GM23248 (cell line): ENCODE measurements around the gene NEXN. TPM values are rescaled to one million over a fixed set of nuclear protein-coding genes. Genes with fewer than 3 reads are reported as not detected.

Experiments
- DNase-seq: peaks from one replicate; pipeline ENCODE4 v3.0.0-alpha.2; 2015
- H2AFZ ChIP-seq: fragments of 200-600 bp; sonication (generic); 2 replicates; pipeline ENCODE4 v1.6.1; 2016; ENCODE audit warnings: antibody characterized with exemption
- H3F3A ChIP-seq: fragments of 200-600 bp; sonication (generic); 2 replicates; pipeline ENCODE4 v1.6.1; 2016; ENCODE audit warnings: mild to moderate bottlenecking, antibody characterized with exemption, mixed run types; ENCODE audit not compliant: insufficient read depth
- H3K27ac ChIP-seq: fragments of 200-600 bp; sonication (generic); 2 replicates; pipeline ENCODE4 v1.5.1; 2016; ENCODE audit warnings: mild to moderate bottlenecking
- H3K27me3 ChIP-seq: fragments of 200-600 bp; sonication (generic); replicated peaks from 2 replicates; pipeline ENCODE4 v1.6.1; 2016; ENCODE audit warnings: mild to moderate bottlenecking; ENCODE audit not compliant: insufficient read depth
- H3K36me3 ChIP-seq: fragments of 200-600 bp; sonication (generic); 2 replicates; pipeline ENCODE4 v1.6.1; 2016; ENCODE audit warnings: low read depth, mild to moderate bottlenecking
- H3K4me1 ChIP-seq: fragments of 200-600 bp; sonication (generic); 2 replicates; pipeline ENCODE4 v1.6.1; 2016; ENCODE audit warnings: mild to moderate bottlenecking; ENCODE audit not compliant: insufficient read depth
- H3K4me2 ChIP-seq: fragments of 200-600 bp; sonication (generic); one replicate; pipeline ENCODE4 v1.6.1; 2016; ENCODE audit warnings: mild to moderate bottlenecking; ENCODE audit not compliant: unreplicated experiment
- H3K4me3 ChIP-seq: fragments of 200-600 bp; sonication (generic); 2 replicates; pipeline ENCODE4 v1.5.1; 2016; ENCODE audit warnings: mild to moderate bottlenecking
- H3K79me2 ChIP-seq: fragments of 200-600 bp; sonication (generic); 2 replicates; pipeline ENCODE4 v1.6.1; 2016; ENCODE audit warnings: mild to moderate bottlenecking; ENCODE audit not compliant: insufficient read depth
- H3K9ac ChIP-seq: fragments of 200-600 bp; sonication (generic); 2 replicates; pipeline ENCODE4 v1.6.1; 2016; ENCODE audit warnings: mild to moderate bottlenecking
- H3K9me2 ChIP-seq: fragments of 200-600 bp; sonication (generic); 2 replicates; pipeline ENCODE4 v1.6.1; 2016; ENCODE audit warnings: mixed run types, mild to moderate bottlenecking, moderate library complexity; ENCODE audit not compliant: insufficient read depth
- H3K9me3 ChIP-seq: fragments of 200-600 bp; sonication (generic); one replicate; pipeline ENCODE4 v1.6.1; 2017; ENCODE audit warnings: low read depth
- H4K20me1 ChIP-seq: fragments of 200-600 bp; sonication (generic); 2 replicates; pipeline ENCODE4 v1.6.0; 2016; ENCODE audit not compliant: insufficient read depth
- EZH2 ChIP-seq: fragments of 200-600 bp; sonication (generic); IDR thresholded peaks from 2 replicates; pipeline ENCODE4 v1.6.1; 2018; ENCODE audit warnings: antibody characterized with exemption, mild to moderate bottlenecking; ENCODE audit not compliant: insufficient read depth, poor library complexity, severe bottlenecking
- EZH2phosphoT487 ChIP-seq: fragments of 200-600 bp; sonication (generic); IDR thresholded peaks from 2 replicates; pipeline ENCODE4 v1.6.1; 2018; ENCODE audit warnings: antibody characterized with exemption, moderate library complexity, mild to moderate bottlenecking, low read depth; ENCODE audit not compliant: insufficient read depth
- WGBS, 2 experiments: methylation state at CpG; one replicate each; pipeline ENCODE4 v1.1.6; 2015 to 2017; ENCODE audit warnings: low lambda C conversion rate in 2 of 2, low coverage in 1 of 2; ENCODE audit errors: missing lambda C conversion rate in 2 of 2; 5-methylcytosine and 5-hydroxymethylcytosine counted together
- in situ Hi-C: fragments of 300-500 bp; cut with MboI; formaldehyde crosslinking; loops from 2 replicates; pipeline ENCODE4 v1.15.0; 2020
- polyA plus RNA-seq: library from polyadenylated mRNA; unstranded; fragments of >200 nt; fragmentation: Nextera tagmentation; extraction: Ambion mirVana; gene quantifications from 2 replicates; pipeline ENCODE4 v1.2.1, GENCODE V29; 2016
- total RNA-seq: library from RNA; depleted of rRNA; stranded (reverse); fragments of >200 nt; shearing (Covaris generic); gene quantifications from 2 replicates; pipeline ENCODE4 v1.2.3, GENCODE V29; 2014

Gene NEXN
- total and polyA plus RNA-seq, 2 experiments from 2014 or later: 17.2 to 70.4 TPM

GRCh38 chr1:77954521-77954920 is 66.1 kb downstream of the NEXN start:
- Histone ChIP-seq H3K9me3 (no peaks in the 10 kb centered on the region), H4K20me1 (no peaks in the 10 kb centered on the region), H3K4me2 (no peak overlapping the region), H3K27ac (no peak overlapping the region), H3K36me3 (peaks cover 93% of the 10 kb centered on the region), H3F3A (peaks cover 76% of the 10 kb centered on the region), H2AFZ (no peak overlapping the region), H3K79me2 (peaks cover 100% of the 10 kb centered on the region), H3K4me3 (no peak overlapping the region), H3K9ac (no peak overlapping the region), H3K27me3 (no peaks in the 10 kb centered on the region), H3K4me1 (peaks cover 12% of the 10 kb centered on the region), H3K9me2 (no peaks in the 10 kb centered on the region)
- WGBS, 2 experiments: 95 to 98% methylated on average over 2 of the region's 2 CpGs
- no peak for TF ChIP-seq EZH2phosphoT487
- TF ChIP-seq EZH2: no peak
- DNase-seq: peak; percentile 50
- in situ Hi-C loops: no loop called here

- Histone ChIP-seq H3K79me2 (peaks cover 100% of the 10 kb centered on the region), H3K27ac (no peak overlapping the region), H3F3A (peaks cover 65% of the 10 kb centered on the region), H2AFZ (no peak overlapping the region), H3K36me3 (peaks cover 93% of the 10 kb centered on the region), H3K4me3 (no peak overlapping the region), H3K9me2 (no peaks in the 10 kb centered on the region), H3K9me3 (no peaks in the 10 kb centered on the region), H3K4me2 (no peak overlapping the region), H3K27me3 (no peaks in the 10 kb centered on the region), H3K4me1 (peaks cover 12% of the 10 kb centered on the region), H4K20me1 (no peaks in the 10 kb centered on the region), H3K9ac (no peak overlapping the region)
- TF ChIP-seq EZH2phosphoT487 (no peak), EZH2 (no peak)
- no peak for DNase-seq
- WGBS, 2 experiments: 86 to 89% methylated on average over 3 of the region's 3 CpGs
- in situ Hi-C loops: no loop called here
These were observed 67.3 kb downstream of the NEXN start for GRCh38 chr1:77955709-77956108.

GRCh38 chr1:77956464-77956863 is 68.0 kb downstream of the NEXN start:
- DNase-seq: no peak
- Histone ChIP-seq H2AFZ (no peak overlapping the region), H3K4me2 (no peak overlapping the region), H3K79me2 (peaks cover 100% of the 10 kb centered on the region), H3K4me3 (no peak overlapping the region), H3K27me3 (no peaks in the 10 kb centered on the region), H3K27ac (no peak overlapping the region), H3F3A (peaks cover 65% of the 10 kb centered on the region), H3K36me3 (peaks cover 93% of the 10 kb centered on the region), H3K9me3 (no peaks in the 10 kb centered on the region), H3K4me1 (peaks cover 12% of the 10 kb centered on the region), H3K9me2 (no peaks in the 10 kb centered on the region), H4K20me1 (no peaks in the 10 kb centered on the region), H3K9ac (no peak overlapping the region)
- TF ChIP-seq EZH2phosphoT487 (no peak), EZH2 (no peak)
- 98 to 100% methylated on average over 3 of the region's 3 CpGs for WGBS, 2 experiments
- in situ Hi-C loops: no loop called here

GRCh38 chr1:77958391-77958790 is 70.0 kb downstream of the NEXN start:
- Histone ChIP-seq H3K27ac (no peak overlapping the region), H3K9ac (no peak overlapping the region), H3K9me3 (no peaks in the 10 kb centered on the region), H3K36me3 (peaks cover 96% of the 10 kb centered on the region), H3F3A (peaks cover 72% of the 10 kb centered on the region), H3K4me3 (no peak overlapping the region), H3K79me2 (peaks cover 100% of the 10 kb centered on the region), H3K27me3 (no peaks in the 10 kb centered on the region), H2AFZ (no peak overlapping the region), H4K20me1 (no peaks in the 10 kb centered on the region), H3K4me1 (peaks cover 12% of the 10 kb centered on the region), H3K9me2 (no peaks in the 10 kb centered on the region), H3K4me2 (no peak overlapping the region)
- in situ Hi-C loops: no loop called here
- no peak for TF ChIP-seq EZH2phosphoT487
- TF ChIP-seq EZH2: no peak
- DNase-seq: no peak

- Histone ChIP-seq H3K27me3 (no peaks in the 10 kb centered on the region), H3K4me2 (no peak overlapping the region), H3K79me2 (peaks cover 100% of the 10 kb centered on the region), H3K9me2 (no peaks in the 10 kb centered on the region), H3K9ac (no peak overlapping the region), H3F3A (peaks cover 68% of the 10 kb centered on the region), H3K27ac (no peak overlapping the region), H3K36me3 (peaks cover 96% of the 10 kb centered on the region), H2AFZ (no peak overlapping the region), H3K4me1 (peaks cover 12% of the 10 kb centered on the region), H3K9me3 (no peaks in the 10 kb centered on the region), H3K4me3 (no peak overlapping the region), H4K20me1 (no peaks in the 10 kb centered on the region)
- in situ Hi-C loops: no loop called here
- 96 to 98% methylated on average over 2 of the region's 2 CpGs for WGBS, 2 experiments
- no peak for DNase-seq
- TF ChIP-seq EZH2 (no peak), EZH2phosphoT487 (no peak)
These were observed 70.4 kb downstream of the NEXN start for GRCh38 chr1:77958850-77959249.
